NCI-H510A treated with DMSO at 0.1 percent for 48 hours (cell line): ENCODE results near the gene CD244.

Experiments used
- DNase-seq: peaks from one replicate; lab custom pipeline; 2025; lab: John Stamatoyannopoulos, UW

Gene CD244

GRCh38 chr1:160781186-160781766 is 81.4 kb downstream of the CD244 start:
- peak; percentile 14 for DNase-seq

GRCh38 chr1:160780398-160780755 is 82.3 kb downstream of the CD244 start:
- DNase-seq: no peak
